Suprapubic skin (tissue), 4 donors: ENCODE results near the gene MRAP2. TPM values are rescaled to one million over a fixed set of nuclear protein-coding genes. Genes with fewer than 3 reads are reported as not detected.

ENCODE experiments used
- DNase-seq, 2 donors: peaks; one replicate each; pipeline ENCODE4 v3.0.0-alpha.2; 2019; ENCODE audit warnings: low spot score in 2 of 2
- H3K27ac ChIP-seq: fragments of 200-600 bp; sonication (generic); one replicate; pipeline ENCODE4 v1.5.1; 2019
- H3K27me3 ChIP-seq: fragments of 200-600 bp; sonication (generic); one replicate; pipeline ENCODE4 v1.5.1; 2019
- H3K36me3 ChIP-seq: fragments of 200-600 bp; sonication (generic); one replicate; pipeline ENCODE4 v1.5.1; 2019
- H3K4me1 ChIP-seq: fragments of 200-600 bp; sonication (generic); one replicate; pipeline ENCODE4 v1.5.1; 2019
- H3K4me3 ChIP-seq: fragments of 200-600 bp; sonication (generic); one replicate; pipeline ENCODE4 v1.5.1; 2019; ENCODE audit warnings: mild to moderate bottlenecking
- H3K9me3 ChIP-seq: fragments of 200-600 bp; sonication (generic); one replicate; pipeline ENCODE4 v1.5.1; 2019
- CTCF ChIP-seq, 2 donors: fragments of 200-600 bp in 1 of 2; fragments of 450-650 bp in 1 of 2; sonication (generic) in 1 of 2; IDR thresholded peaks; one replicate each; pipeline ENCODE4 v1.5.1; 2016 to 2019; ENCODE audit warnings: antibody characterized with exemption in 2 of 2, mild to moderate bottlenecking in 1 of 2, moderate library complexity in 1 of 2
- EP300 ChIP-seq: sonication (generic); formaldehyde crosslinking; IDR thresholded peaks from one replicate; pipeline ENCODE4 v1.6.1; 2017; ENCODE audit warnings: antibody characterized with exemption
- POLR2A ChIP-seq, 2 donors: fragments of 450-650 bp; IDR thresholded peaks; one replicate each; pipeline ENCODE4 v1.6.1; 2017; ENCODE audit warnings: antibody characterized with exemption in 2 of 2, mild to moderate bottlenecking in 2 of 2, moderate library complexity in 2 of 2
- POLR2AphosphoS5 ChIP-seq, 3 donors: sonication (generic); formaldehyde crosslinking; IDR thresholded peaks; one replicate each; pipeline ENCODE4 v1.6.1; 2017; ENCODE audit warnings: antibody characterized with exemption in 3 of 3
- WGBS: methylation state at CpG from one replicate; pipeline ENCODE4 v1.1.5; 2018; 5-methylcytosine and 5-hydroxymethylcytosine counted together
- total RNA-seq, 4 donors: library from RNA; depleted of rRNA; stranded (reverse); fragments of >200 nt; gene quantifications; one replicate each; pipeline ENCODE4 v1.1.0, GENCODE V29; 2016

Gene MRAP2
- total RNA-seq, 4 donors from 2014 or later: 1.2 to 2.8 (median 1.8) TPM

- WGBS: 82% methylated on average over 2 of the region's 2 CpGs
- TF ChIP-seq POLR2AphosphoS5 (IDR thresholded peaks at IDR 0.05): no peak
- TF ChIP-seq CTCF (IDR thresholded peaks at IDR 0.05): no peak
- no peak for TF ChIP-seq EP300
- TF ChIP-seq POLR2A (IDR thresholded peaks at IDR 0.05): no peak
Measured at GRCh38 chr6:84013354-84013753, 20.2 kb upstream of the MRAP2 start.

GRCh38 chr6:84013931-84014330, 19.6 kb upstream of the MRAP2 start:
- H3K27me3 ChIP-seq: peaks cover 4% of the 10 kb centered on the region
- H3K9me3 ChIP-seq: no peaks in the 10 kb centered on the region
- WGBS: 70% methylated on average over 3 of the region's 3 CpGs
- no peak overlapping the region for H3K27ac ChIP-seq
- no peak for DNase-seq
- no peaks in the 10 kb centered on the region for H3K36me3 ChIP-seq
- H3K4me3 ChIP-seq: no peak overlapping the region
- no peaks in the 10 kb centered on the region for H3K4me1 ChIP-seq
- no peak for TF ChIP-seq CTCF (IDR thresholded peaks at IDR 0.05)
- no peak for TF ChIP-seq POLR2AphosphoS5 (IDR thresholded peaks at IDR 0.05)
- no peak for TF ChIP-seq POLR2A (IDR thresholded peaks at IDR 0.05)
- TF ChIP-seq EP300: no peak

More at GRCh38 chr6:84013354-84013753, 20.2 kb upstream of the MRAP2 start:
- H3K27ac ChIP-seq: no peak overlapping the region
- no peaks in the 10 kb centered on the region for H3K4me1 ChIP-seq
- H3K27me3 ChIP-seq: peaks cover 3% of the 10 kb centered on the region
- H3K9me3 ChIP-seq: no peaks in the 10 kb centered on the region
- H3K4me3 ChIP-seq: no peak overlapping the region
- no peak for DNase-seq
- no peaks in the 10 kb centered on the region for H3K36me3 ChIP-seq

- Histone ChIP-seq H3K27me3 (peaks cover 4% of the 10 kb centered on the region), H3K4me3 (no peak overlapping the region), H3K36me3 (no peaks in the 10 kb centered on the region), H3K9me3 (no peaks in the 10 kb centered on the region), H3K27ac (no peak overlapping the region), H3K4me1 (no peaks in the 10 kb centered on the region)
- 67% methylated on average over 1 of the region's 1 CpG for WGBS
- DNase-seq: no peak
- TF ChIP-seq POLR2AphosphoS5 (IDR thresholded peaks at IDR 0.05) (no peak), EP300 (no peak), POLR2A (IDR thresholded peaks at IDR 0.05) (no peak)
Measured at GRCh38 chr6:84016029-84016428, 17.5 kb upstream of the MRAP2 start.

- no peaks in the 10 kb centered on the region for H3K4me1 ChIP-seq
- 40% methylated on average over 1 of the region's 1 CpG for WGBS
- no peaks in the 10 kb centered on the region for H3K9me3 ChIP-seq
- H3K27me3 ChIP-seq: peaks cover 4% of the 10 kb centered on the region
- DNase-seq: no peak
- TF ChIP-seq POLR2AphosphoS5 (IDR thresholded peaks at IDR 0.05): no peak
- no peak for TF ChIP-seq EP300
- no peak for TF ChIP-seq POLR2A (IDR thresholded peaks at IDR 0.05)
- no peak for TF ChIP-seq CTCF (IDR thresholded peaks at IDR 0.05)
- no peaks in the 10 kb centered on the region for H3K36me3 ChIP-seq
- no peak overlapping the region for H3K4me3 ChIP-seq
- H3K27ac ChIP-seq: no peak overlapping the region
Measured at GRCh38 chr6:84017709-84018452, 15.7 kb upstream of the MRAP2 start.

GRCh38 chr6:84018453-84019061, 15.0 kb upstream of the MRAP2 start:
- H3K4me1 ChIP-seq: no peaks in the 10 kb centered on the region
- H3K27me3 ChIP-seq: peaks cover 4% of the 10 kb centered on the region
- TF ChIP-seq POLR2A (IDR thresholded peaks at IDR 0.05) (no peak), POLR2AphosphoS5 (IDR thresholded peaks at IDR 0.05) (no peak), EP300 (no peak), CTCF (IDR thresholded peaks at IDR 0.05) (no peak)
- DNase-seq: no peak
- H3K9me3 ChIP-seq: no peaks in the 10 kb centered on the region
- H3K4me3 ChIP-seq: no peak overlapping the region
- 92% methylated on average over 1 of the region's 1 CpG for WGBS
- no peak overlapping the region for H3K27ac ChIP-seq
- H3K36me3 ChIP-seq: no peaks in the 10 kb centered on the region
